ENCODE results near the gene PAF1. TPM values are rescaled to one million over a fixed set of nuclear protein-coding genes. Genes with fewer than 3 reads are reported as not detected.

The PAF1 gene
- total RNA-seq, 1 donor from 2014 or later, result 57.3 TPM

DNA sequence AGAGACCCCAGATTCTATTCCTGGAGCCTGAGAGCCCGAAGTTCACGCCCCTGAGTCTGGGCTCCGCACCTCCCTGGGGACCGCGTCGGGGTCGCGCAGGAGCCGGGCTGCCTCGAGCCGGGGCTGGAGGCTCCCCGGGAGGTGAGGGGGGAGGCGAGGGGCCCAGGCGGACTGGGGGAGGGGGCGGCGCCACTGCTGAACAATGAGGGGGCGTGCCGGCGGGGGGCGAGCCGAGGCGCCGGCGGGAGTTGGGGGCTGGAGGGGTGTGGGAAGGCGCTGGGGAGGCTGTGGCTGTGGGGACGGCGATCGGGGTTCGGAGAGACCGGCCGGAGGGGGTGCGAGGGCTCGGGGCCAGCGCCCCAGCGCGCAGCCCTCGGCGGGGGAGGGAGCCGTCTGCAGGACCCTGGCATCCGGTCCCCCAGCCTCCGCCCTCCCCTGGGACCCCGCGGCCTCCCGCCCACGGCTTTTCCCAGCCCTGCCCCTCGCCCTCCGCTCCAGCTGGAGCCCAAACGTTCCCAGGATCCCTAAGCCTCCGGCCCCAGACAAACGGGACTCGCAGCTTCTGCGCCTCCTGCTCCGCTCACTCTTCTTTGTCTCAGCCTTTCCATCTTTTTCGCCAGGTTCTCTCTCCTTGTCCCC is 22.5 kb upstream of the PAF1 start:
- Mint-ChIP-seq H3K9me3 (no peaks in the 10 kb centered on the region), H3K27ac (peak overlapping the region; percentile 86), H3K36me3 (ENCODE audit: low read depth) (peaks cover 13% of the 10 kb centered on the region), H3K27me3 (ENCODE audit: insufficient read depth) (no peaks in the 10 kb centered on the region), H3K4me1 (ENCODE audit: low read depth) (peaks cover 40% of the 10 kb centered on the region), H3K4me3 (peak overlapping the region; percentile 96)
- intact Hi-C loops (cut with micrococcal nuclease), result loop anchor here (5.0 kb wide), 1 partner anchor 1849 kb away; the partner anchor contains the start of gene HNRNPUL1
- DNase-seq (ENCODE audit: low spot score), result no peak

DNA sequence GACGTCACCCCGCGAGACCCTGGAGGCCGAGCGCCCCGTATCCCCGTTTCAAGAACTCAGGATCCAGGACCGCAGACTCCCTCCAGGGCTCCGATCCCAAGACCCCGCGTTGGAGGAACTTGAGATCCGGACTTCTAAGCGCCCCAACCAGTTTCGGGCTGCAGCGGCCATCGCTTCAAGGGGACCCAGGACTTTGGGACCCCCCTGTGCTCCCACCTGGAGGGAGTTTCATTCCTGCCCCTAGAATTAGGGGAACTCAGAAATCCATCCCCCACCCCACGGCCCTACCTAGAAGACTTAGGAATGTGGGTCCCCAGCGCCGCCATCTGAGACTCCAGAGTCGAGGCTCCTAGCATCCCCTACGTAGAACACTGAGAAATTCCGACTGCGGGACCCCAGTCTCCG is 22.0 kb upstream of the PAF1 start:
- intact Hi-C loops (cut with micrococcal nuclease), result loop anchor here (1.0 to 5.0 kb wide), 12 partner anchors 17 to 1849 kb away; partner anchors contain the start of genes EID2, GMFG, HNRNPUL1 and MED29
- Mint-ChIP-seq H3K4me1 (ENCODE audit: low read depth) (peaks cover 45% of the 10 kb centered on the region), H3K27ac (peak overlapping the region; percentile 86), H3K9me3 (no peaks in the 10 kb centered on the region), H3K4me3 (peak overlapping the region; percentile 96), H3K27me3 (ENCODE audit: insufficient read depth) (no peaks in the 10 kb centered on the region), H3K36me3 (ENCODE audit: low read depth) (peaks cover 17% of the 10 kb centered on the region)
- DNase-seq (ENCODE audit: low spot score), result no peak

DNA sequence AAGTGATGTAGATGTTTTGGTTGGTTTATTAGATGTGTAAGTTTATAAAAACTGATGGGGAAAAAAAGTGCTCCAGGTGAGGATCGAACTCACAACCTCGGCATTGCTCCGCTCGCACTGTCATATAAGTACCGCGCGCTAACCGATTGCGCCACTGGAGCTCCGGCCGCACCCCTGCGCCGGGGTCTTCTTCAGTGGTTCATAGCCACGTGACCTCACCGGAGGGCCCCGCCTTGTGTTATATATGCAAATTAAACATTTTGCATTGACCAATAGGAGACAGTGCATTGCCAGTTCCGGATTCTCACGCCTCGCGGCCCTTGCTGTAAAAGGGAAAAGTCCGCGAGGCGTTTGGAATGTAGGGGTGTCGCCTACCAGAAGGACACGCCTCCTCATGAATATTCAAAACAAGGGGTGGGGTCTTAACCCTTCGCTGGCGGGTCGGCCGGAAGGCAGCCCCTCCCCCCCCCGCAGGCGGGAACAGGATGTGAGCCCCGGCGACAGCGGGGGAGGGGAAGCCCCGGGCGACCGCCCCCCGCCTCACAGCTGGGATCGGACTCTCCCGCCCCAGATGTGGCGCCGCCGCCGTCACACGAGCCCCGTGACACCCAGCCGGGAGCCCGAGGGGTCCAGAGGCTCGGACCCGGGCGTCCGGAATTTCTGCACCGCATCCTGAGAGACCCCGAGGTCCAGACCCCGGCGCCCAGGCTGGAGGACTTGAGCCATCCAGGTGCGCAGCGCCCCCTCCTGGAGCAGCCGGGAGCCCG is 21.4 kb upstream of the PAF1 start, which contains the start of gene PLEKHG2:
Gene PLEKHG2 (plus strand): TSS at position 570 of the 767 bp plus-strand sequence. CDS start 1,418 bp downstream, outside the sequence.
- Mint-ChIP-seq H3K4me1 (ENCODE audit: low read depth) (peaks cover 46% of the 10 kb centered on the region), H3K27me3 (ENCODE audit: insufficient read depth) (no peaks in the 10 kb centered on the region), H3K36me3 (ENCODE audit: low read depth) (peaks cover 17% of the 10 kb centered on the region), H3K4me3 (peak within 1 kb of the TSS; percentile 96), H3K27ac (peak within 1 kb of the TSS; percentile 86), H3K9me3 (no peaks in the 10 kb centered on the region)
- intact Hi-C loops (cut with micrococcal nuclease), result loop anchor here (1.0 to 5.0 kb wide), 12 partner anchors 18 to 1850 kb away; partner anchors contain the start of genes EID2, GMFG, HNRNPUL1 and MED29
- DNase-seq (ENCODE audit: low spot score), result peak; percentile 95

DNA sequence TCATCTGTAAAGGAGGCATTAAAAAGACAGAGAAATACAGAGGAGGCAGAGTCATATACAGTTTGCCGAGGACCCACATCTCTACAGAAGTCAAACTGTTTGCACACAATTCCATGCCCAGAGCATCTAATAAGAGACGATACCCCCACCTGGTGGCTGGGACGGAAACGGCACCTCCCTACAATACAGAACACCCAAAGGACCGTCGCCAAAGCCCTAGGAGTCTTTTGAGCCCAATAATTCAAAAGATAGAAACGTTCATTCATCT is 20.9 kb upstream of the PAF1 start:
- H3K27ac Mint-ChIP-seq, result peak overlapping the region; percentile 86
- peak; percentile 82 for DNase-seq (ENCODE audit: low spot score)
- intact Hi-C loops (cut with micrococcal nuclease), result loop anchor here (1.0 to 5.0 kb wide), 14 partner anchors 14 to 1851 kb away; partner anchors contain the start of genes EID2, GMFG, HNRNPUL1 and MED29
- peaks cover 46% of the 10 kb centered on the region for H3K4me1 Mint-ChIP-seq (ENCODE audit: low read depth)
- H3K9me3 Mint-ChIP-seq, result no peaks in the 10 kb centered on the region
- peak overlapping the region; percentile 96 for H3K4me3 Mint-ChIP-seq
- no peaks in the 10 kb centered on the region for H3K27me3 Mint-ChIP-seq (ENCODE audit: insufficient read depth)
- H3K36me3 Mint-ChIP-seq (ENCODE audit: low read depth), result peaks cover 18% of the 10 kb centered on the region

DNA sequence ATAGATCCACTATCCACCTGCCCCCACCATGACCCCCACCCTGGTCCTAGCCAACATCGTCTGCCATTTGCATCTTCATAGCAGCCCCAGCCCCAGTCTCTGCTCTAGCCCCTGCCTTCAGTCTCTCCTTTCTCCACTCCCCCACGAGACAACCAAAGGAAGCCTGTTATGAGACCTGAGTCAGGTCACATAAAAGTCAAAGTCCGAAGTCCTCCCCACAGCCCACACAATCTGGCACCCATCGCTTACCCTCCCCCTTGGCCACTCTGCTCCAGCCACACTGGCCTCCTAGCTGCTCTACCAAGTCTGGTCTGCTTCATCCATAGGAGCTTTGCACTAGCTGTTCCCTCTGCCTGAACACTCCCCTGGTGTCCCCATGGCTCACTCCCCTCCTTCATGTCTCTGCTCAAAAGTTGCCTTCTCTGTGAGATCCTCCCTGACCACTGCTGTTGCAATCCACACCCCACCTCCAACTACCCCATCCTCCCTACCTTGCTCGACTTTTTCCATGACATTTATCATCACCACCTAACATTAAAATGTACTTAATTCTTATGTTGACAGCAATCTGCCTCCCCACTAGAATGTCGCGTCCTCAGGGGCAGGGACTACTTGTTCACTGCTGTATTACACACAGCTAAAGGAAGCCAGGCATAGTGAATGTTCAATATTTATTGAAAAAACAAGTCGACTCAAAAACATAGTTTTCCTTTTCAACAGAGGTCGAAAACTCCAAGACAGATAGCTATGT is 20.4 kb upstream of the PAF1 start:
- Mint-ChIP-seq H3K27me3 (ENCODE audit: insufficient read depth) (no peaks in the 10 kb centered on the region), H3K36me3 (ENCODE audit: low read depth) (peaks cover 18% of the 10 kb centered on the region), H3K9me3 (no peaks in the 10 kb centered on the region), H3K27ac (peak overlapping the region; percentile 86), H3K4me3 (peak overlapping the region; percentile 96), H3K4me1 (ENCODE audit: low read depth) (peaks cover 48% of the 10 kb centered on the region)
- DNase-seq (ENCODE audit: low spot score), result no peak
- intact Hi-C loops (cut with micrococcal nuclease), result loop anchor here (1.0 to 5.0 kb wide), 3 partner anchors 14 to 1851 kb away; partner anchors contain the start of gene HNRNPUL1

DNA sequence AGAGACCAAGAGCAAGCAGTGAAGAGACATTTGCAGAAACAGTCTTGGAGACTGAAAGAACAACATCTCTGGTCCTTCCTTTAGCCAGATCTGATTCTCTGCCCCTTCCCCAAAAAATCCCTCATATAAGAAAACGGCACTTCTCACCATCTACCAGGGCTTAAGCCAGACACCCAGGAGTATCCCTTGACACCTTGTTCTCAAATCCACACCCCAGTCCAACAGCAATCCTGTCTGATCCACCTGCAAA is 19.9 kb upstream of the PAF1 start:
- peaks cover 52% of the 10 kb centered on the region for H3K4me1 Mint-ChIP-seq (ENCODE audit: low read depth)

DNA sequence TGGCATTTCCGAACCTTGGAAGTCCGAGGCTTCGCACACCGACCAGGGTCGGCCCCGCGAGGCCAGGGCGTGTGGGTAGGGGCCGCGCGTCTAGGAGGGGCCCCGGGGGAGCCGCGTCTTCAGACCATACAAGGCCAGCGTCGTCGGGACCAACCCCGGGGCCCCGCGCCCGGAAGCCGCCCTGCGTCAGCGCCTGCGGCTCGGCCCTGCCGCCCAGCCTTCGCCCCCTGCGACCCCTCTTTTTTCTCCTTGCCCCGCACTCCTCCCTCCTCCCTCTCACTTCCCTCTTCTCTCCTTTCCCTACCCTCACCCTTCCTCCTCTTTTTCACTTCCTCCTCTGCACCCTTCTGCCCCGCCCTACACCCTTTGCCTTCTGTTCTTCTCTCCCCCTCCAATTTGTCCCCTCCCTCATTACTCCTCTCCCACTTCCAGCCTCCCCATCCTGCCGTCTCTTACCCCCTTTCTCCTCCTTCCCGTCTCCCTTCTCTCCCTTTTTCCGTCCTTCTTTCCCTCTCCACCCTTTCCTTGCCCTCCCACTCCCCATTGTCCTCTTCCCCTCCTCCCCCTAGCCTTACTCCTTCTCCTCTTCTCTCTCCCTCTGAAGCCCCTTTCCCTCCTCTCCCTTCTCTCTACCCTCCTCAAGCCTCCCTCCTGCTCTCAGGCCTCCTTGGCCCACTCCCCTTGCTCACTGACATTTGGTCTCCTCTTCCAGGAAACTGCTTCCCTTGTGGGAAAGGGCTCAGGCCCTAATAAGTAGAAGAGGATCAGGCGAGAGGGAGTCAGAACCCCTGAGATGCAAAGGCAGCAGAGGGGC is 19.3 kb upstream of the PAF1 start:
- peak; percentile 64 for DNase-seq (ENCODE audit: low spot score)
- H3K27ac Mint-ChIP-seq, result peak overlapping the region; percentile 86
- no peaks in the 10 kb centered on the region for H3K9me3 Mint-ChIP-seq
- H3K27me3 Mint-ChIP-seq (ENCODE audit: insufficient read depth), result no peaks in the 10 kb centered on the region
- peaks cover 18% of the 10 kb centered on the region for H3K36me3 Mint-ChIP-seq (ENCODE audit: low read depth)
- peaks cover 57% of the 10 kb centered on the region for H3K4me1 Mint-ChIP-seq (ENCODE audit: low read depth)
- peak overlapping the region; percentile 96 for H3K4me3 Mint-ChIP-seq
- intact Hi-C loops (cut with micrococcal nuclease), result loop anchor here (5.0 kb wide), 1 partner anchor 1852 kb away; the partner anchor contains the start of gene HNRNPUL1

More for the DNA sequence above, 19.9 kb upstream of the PAF1 start:
- Mint-ChIP-seq H3K36me3 (ENCODE audit: low read depth) (peaks cover 18% of the 10 kb centered on the region), H3K9me3 (no peaks in the 10 kb centered on the region), H3K4me3 (peak overlapping the region; percentile 96), H3K27ac (peak overlapping the region; percentile 86), H3K27me3 (ENCODE audit: insufficient read depth) (no peaks in the 10 kb centered on the region)
- intact Hi-C loops (cut with micrococcal nuclease), result loop anchor here (1.0 to 5.0 kb wide), 3 partner anchors 13 to 1852 kb away; partner anchors contain the start of gene HNRNPUL1
- DNase-seq (ENCODE audit: low spot score), result no peak

DNA sequence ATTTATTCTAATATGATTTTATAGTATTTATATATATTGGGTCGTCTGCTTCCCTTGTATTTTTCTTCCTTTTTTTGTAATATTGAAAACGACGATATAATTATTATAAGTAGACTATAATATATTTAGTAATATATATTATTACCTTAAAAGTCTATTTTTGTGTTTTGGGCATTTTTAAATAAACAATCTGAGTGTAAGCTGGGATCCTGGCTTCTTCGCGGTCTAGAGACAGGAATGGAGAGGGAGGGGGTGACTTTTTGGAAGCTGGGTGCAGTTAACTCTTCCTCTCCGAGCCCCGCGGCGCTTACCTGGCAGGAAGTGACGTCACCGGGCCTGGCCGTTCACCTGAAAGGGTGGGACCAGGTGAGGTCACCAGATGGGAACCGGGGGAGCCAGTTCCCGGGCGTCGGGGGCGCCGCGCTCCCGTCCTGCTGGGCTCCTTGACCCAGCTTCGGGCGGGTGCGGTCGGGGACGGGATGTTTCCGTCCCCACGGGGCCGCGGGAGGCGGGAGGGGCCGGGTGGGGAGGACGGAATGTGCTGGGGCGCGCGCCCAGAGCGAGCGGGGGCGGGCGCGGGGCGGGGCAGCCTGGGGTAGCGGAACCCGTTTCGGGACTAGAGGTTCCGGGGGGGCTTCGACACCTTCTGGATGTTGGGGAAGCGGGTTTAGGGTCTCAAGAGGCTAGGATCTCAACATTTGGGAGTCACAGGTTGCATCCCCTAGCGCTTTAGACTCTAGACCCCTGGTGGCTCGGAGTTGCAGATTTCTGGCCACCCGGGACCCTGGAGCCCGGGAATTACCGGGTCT is 18.5 kb upstream of the PAF1 start:
- peak overlapping the region; percentile 96 for H3K4me3 Mint-ChIP-seq
- no peaks in the 10 kb centered on the region for H3K9me3 Mint-ChIP-seq
- no peaks in the 10 kb centered on the region for H3K27me3 Mint-ChIP-seq (ENCODE audit: insufficient read depth)
- peaks cover 54% of the 10 kb centered on the region for H3K4me1 Mint-ChIP-seq (ENCODE audit: low read depth)
- DNase-seq (ENCODE audit: low spot score), result peak; percentile 72
- intact Hi-C loops (cut with micrococcal nuclease), result loop anchor here (5.0 kb wide), 1 partner anchor 1853 kb away; the partner anchor contains the start of gene HNRNPUL1
- peak overlapping the region; percentile 92 for H3K27ac Mint-ChIP-seq
- peaks cover 16% of the 10 kb centered on the region for H3K36me3 Mint-ChIP-seq (ENCODE audit: low read depth)

DNA sequence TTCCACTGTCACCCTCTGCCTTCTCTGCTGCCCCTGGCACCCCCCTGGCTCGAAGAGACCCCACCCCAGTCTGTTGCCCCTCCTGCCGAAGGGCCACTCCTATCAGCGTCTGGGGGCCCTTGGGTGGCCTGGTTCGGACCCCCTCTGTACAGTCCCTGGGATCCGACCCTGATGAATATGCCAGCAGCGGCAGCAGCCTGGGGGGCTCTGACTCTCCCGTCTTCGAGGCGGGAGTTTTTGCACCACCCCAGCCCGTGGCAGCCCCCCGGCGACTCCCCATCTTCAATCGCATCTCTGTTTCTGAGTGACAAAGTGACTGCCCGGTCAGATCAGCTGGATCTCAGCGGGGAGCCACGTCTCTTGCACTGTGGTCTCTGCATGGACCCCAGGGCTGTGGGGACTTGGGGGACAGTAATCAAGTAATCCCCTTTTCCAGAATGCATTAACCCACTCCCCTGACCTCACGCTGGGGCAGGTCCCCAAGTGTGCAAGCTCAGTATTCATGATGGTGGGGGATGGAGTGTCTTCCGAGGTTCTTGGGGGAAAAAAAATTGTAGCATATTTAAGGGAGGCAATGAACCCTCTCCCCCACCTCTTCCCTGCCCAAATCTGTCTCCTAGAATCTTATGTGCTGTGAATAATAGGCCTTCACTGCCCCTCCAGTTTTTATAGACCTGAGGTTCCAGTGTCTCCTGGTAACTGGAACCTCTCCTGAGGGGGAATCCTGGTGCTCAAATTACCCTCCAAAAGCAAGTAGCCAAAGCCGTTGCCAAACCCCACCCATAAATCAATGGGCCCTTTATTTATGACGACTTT is 17.7 kb upstream of the PAF1 start:
- intact Hi-C loops (cut with micrococcal nuclease), result no loop called here
- Mint-ChIP-seq H3K4me3 (peak overlapping the region; percentile 96), H3K9me3 (no peaks in the 10 kb centered on the region), H3K27ac (peak overlapping the region; percentile 93), H3K36me3 (ENCODE audit: low read depth) (peaks cover 13% of the 10 kb centered on the region), H3K4me1 (ENCODE audit: low read depth) (peaks cover 52% of the 10 kb centered on the region), H3K27me3 (ENCODE audit: insufficient read depth) (no peaks in the 10 kb centered on the region)
- DNase-seq (ENCODE audit: low spot score), result no peak

DNA sequence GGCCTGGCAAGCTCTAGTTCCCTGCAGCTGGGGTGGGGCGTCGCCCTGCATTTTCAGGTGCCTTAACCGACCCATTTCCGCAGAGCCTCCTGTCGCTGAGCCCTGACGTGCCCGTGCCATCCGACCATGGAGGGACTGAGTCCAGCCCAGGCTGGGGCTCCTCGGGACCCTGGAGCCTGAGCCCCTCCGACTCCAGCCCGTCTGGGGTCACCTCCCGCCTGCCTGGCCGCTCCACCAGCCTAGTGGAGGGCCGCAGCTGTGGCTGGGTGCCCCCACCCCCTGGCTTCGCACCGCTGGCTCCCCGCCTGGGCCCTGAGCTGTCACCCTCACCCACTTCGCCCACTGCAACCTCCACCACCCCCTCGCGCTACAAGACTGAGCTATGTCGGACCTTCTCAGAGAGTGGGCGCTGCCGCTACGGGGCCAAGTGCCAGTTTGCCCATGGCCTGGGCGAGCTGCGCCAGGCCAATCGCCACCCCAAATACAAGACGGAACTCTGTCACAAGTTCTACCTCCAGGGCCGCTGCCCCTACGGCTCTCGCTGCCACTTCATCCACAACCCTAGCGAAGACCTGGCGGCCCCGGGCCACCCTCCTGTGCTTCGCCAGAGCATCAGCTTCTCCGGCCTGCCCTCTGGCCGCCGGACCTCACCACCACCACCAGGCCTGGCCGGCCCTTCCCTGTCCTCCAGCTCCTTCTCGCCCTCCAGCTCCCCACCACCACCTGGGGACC is 16.9 kb upstream of the PAF1 start:
- Mint-ChIP-seq H3K27ac (peak overlapping the region; percentile 93), H3K4me3 (peak overlapping the region; percentile 96), H3K4me1 (ENCODE audit: low read depth) (peaks cover 53% of the 10 kb centered on the region), H3K27me3 (ENCODE audit: insufficient read depth) (no peaks in the 10 kb centered on the region), H3K36me3 (ENCODE audit: low read depth) (peaks cover 13% of the 10 kb centered on the region), H3K9me3 (no peaks in the 10 kb centered on the region)
- intact Hi-C loops (cut with micrococcal nuclease), result no loop called here
- DNase-seq (ENCODE audit: low spot score), result peak; percentile 71

DNA sequence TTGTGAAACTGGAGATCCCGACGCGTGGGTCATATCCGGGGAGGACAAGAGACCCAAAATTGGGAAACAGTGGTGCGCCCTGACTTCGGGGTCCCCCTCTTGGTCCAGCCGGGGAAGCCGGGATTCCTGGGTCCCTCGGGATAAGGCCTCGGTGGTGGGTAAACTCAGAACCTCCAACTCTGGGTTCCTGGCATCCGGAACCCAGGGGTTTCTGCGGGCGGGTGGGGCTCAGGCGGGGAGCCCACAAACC is 16.4 kb upstream of the PAF1 start:
- DNase-seq (ENCODE audit: low spot score), result no peak
- H3K27me3 Mint-ChIP-seq (ENCODE audit: insufficient read depth), result no peaks in the 10 kb centered on the region
- intact Hi-C loops (cut with micrococcal nuclease), result no loop called here
- peaks cover 13% of the 10 kb centered on the region for H3K36me3 Mint-ChIP-seq (ENCODE audit: low read depth)
- H3K27ac Mint-ChIP-seq, result peak overlapping the region; percentile 91
- peak overlapping the region; percentile 96 for H3K4me3 Mint-ChIP-seq
- H3K4me1 Mint-ChIP-seq (ENCODE audit: low read depth), result peaks cover 58% of the 10 kb centered on the region
- H3K9me3 Mint-ChIP-seq, result no peaks in the 10 kb centered on the region

Measured in activated T-helper 1 cell treated with anti-CD3 and anti-CD28 coated beads, Interleukin-12 subunit alpha, Interleukin-12 subunit beta, Interleukin-2, Interleukin-4 antibody, amounts not matched to agents 30 ng/mL and 10 ng/mL and 1 ng/mL, durations not matched to agents 14 hours and 24 hours and 36 hours (primary cell).